Measurements from ENCODE around the gene PPP2R5E. TPM values are rescaled to one million over a fixed set of nuclear protein-coding genes. Genes with fewer than 3 reads are reported as not detected.
"Not testable (repeated sequence)": the region's sequence is repeated elsewhere in the genome, so short reads cannot be mapped to it uniquely, and the experiment has no call there.

Gene PPP2R5E
- total RNA-seq = 24.1 TPM

DNA sequence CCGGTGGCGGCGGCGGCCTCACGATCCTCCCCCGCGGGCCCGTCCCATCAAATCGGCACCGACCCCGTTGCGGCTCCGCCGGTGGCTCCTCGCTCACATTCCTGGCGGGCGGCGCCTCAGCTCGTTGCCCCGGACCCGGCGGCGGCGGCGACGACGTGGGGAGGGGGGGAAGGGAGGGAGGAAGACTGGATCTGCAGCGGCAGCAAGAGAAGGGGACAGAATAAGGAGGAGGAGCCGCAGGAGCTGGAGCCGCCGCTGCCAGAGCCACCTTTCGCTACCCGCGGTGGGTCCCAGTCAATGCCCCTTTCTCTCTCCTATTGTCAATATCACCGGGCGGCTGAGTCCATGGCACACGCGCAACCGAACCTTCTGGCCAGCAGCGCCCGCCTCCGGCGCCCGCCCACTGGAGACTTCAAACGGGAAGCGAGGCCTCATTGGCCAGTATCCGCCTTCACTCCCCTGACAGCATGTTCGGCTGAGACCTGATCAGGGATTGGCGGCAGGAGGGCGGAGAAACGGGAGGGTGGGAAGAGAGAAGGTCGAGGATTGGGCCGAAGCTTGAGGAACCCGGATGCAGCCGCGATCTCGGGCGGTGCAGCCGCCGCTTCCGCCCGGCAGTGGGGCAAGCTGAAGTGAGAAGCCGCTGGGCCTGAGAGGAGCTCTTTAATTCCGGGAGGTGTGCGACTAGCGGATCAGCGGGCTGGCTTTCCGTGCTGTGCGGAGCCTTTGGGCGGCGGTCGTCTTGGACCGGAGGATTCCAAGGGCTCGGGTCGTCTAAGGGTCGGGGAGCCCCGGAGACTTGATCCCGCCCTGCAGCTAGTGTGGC is at the start of gene PPP2R5E:
TSS of gene PPP2R5E (minus strand) at position 378 of the 826 bp plus-strand sequence. CDS start 3,692 bp downstream, outside the sequence.
- Histone ChIP-seq H3K4me1 (ENCODE audit: insufficient read depth, low read length) (peaks cover 16% of the 10 kb centered on the region), H3K9me3 (ENCODE audit: low read depth, low read length) (no peaks in the 10 kb centered on the region)

GRCh38 chr14:63583046-63583445 is 39.9 kb upstream of the PPP2R5E start:
- H3K4me3 ChIP-seq (ENCODE audit: low read length); H3K27me3 ChIP-seq (ENCODE audit: insufficient read depth, low read length); H3K9me3 ChIP-seq (ENCODE audit: low read depth, low read length); H3K4me1 ChIP-seq (ENCODE audit: insufficient read depth, low read length): not testable (repeated sequence)

More for the DNA sequence above, at the start of gene PPP2R5E:
- peak within 1 kb of the TSS; percentile 72 for H3K4me3 ChIP-seq (ENCODE audit: low read length)
- H3K27me3 ChIP-seq (ENCODE audit: insufficient read depth, low read length) = no peaks in the 10 kb centered on the region

DNA sequence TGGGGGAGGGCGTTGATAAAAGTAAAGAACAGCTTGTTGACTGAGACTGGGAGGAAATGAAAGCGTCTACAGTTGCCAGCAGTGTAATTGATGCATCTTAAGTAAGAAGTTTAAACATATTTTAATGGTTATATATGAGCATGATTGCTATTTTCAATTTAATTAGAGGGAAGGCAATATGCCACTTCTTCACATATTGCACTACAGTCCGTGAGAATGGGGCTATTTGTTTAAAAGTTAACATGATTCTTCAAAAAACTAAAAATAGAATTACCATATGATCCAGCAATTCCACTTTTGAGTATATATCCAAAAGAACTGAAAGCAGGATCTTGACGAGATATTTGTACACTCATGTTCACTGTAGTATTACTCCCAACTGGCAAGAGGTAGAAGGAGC is 38.3 kb upstream of the PPP2R5E start:
- H3K27me3 ChIP-seq (ENCODE audit: insufficient read depth, low read length) = no peaks in the 10 kb centered on the region
- H3K4me1 ChIP-seq (ENCODE audit: insufficient read depth, low read length) = no peaks in the 10 kb centered on the region
- H3K9me3 ChIP-seq (ENCODE audit: low read depth, low read length) = no peaks in the 10 kb centered on the region
- no peak overlapping the region for H3K4me3 ChIP-seq (ENCODE audit: low read length)

DNA sequence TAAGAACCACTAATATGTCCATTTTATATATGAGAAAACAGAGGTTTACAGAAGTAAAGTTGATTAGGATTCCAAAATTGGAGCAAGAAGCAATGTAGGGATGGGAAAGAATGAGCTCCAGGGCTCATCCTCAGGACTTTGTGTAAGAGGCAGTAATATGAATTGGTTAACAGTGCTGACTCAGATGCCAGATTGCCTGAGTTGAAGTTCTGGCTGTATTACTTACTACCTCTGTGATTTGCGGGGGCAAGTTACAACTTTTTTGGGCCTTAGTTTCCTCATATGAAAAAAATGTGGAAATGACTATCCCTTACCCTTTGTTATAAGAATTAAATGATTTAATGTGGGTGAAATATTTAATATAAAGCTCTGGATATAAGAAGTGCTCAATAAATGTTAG is 35.1 kb upstream of the PPP2R5E start:
- Histone ChIP-seq H3K9me3 (ENCODE audit: low read depth, low read length) (no peaks in the 10 kb centered on the region), H3K27me3 (ENCODE audit: insufficient read depth, low read length) (no peaks in the 10 kb centered on the region), H3K4me1 (ENCODE audit: insufficient read depth, low read length) (no peaks in the 10 kb centered on the region), H3K4me3 (ENCODE audit: low read length) (no peak overlapping the region)

- H3K9me3 ChIP-seq (ENCODE audit: low read depth, low read length) = no peaks in the 10 kb centered on the region
- no peak overlapping the region for H3K4me3 ChIP-seq (ENCODE audit: low read length)
- H3K4me1 ChIP-seq (ENCODE audit: insufficient read depth, low read length) = no peaks in the 10 kb centered on the region
- H3K27me3 ChIP-seq (ENCODE audit: insufficient read depth, low read length) = no peaks in the 10 kb centered on the region
These were observed 30.4 kb upstream of the PPP2R5E start for GRCh38 chr14:63573581-63573980.

GRCh38 chr14:63565448-63565847 is 22.3 kb upstream of the PPP2R5E start:
- H3K4me3 ChIP-seq (ENCODE audit: low read length) = no peak overlapping the region
- H3K9me3 ChIP-seq (ENCODE audit: low read depth, low read length) = no peaks in the 10 kb centered on the region
- H3K27me3 ChIP-seq (ENCODE audit: insufficient read depth, low read length) = peaks cover 3% of the 10 kb centered on the region
- no peaks in the 10 kb centered on the region for H3K4me1 ChIP-seq (ENCODE audit: insufficient read depth, low read length)

- Histone ChIP-seq H3K4me3 (ENCODE audit: low read length) (no peak overlapping the region), H3K4me1 (ENCODE audit: insufficient read depth, low read length) (no peaks in the 10 kb centered on the region), H3K9me3 (ENCODE audit: low read depth, low read length) (no peaks in the 10 kb centered on the region), H3K27me3 (ENCODE audit: insufficient read depth, low read length) (peaks cover 3% of the 10 kb centered on the region)
These were observed 21.1 kb upstream of the PPP2R5E start for GRCh38 chr14:63564318-63564717.

DNA sequence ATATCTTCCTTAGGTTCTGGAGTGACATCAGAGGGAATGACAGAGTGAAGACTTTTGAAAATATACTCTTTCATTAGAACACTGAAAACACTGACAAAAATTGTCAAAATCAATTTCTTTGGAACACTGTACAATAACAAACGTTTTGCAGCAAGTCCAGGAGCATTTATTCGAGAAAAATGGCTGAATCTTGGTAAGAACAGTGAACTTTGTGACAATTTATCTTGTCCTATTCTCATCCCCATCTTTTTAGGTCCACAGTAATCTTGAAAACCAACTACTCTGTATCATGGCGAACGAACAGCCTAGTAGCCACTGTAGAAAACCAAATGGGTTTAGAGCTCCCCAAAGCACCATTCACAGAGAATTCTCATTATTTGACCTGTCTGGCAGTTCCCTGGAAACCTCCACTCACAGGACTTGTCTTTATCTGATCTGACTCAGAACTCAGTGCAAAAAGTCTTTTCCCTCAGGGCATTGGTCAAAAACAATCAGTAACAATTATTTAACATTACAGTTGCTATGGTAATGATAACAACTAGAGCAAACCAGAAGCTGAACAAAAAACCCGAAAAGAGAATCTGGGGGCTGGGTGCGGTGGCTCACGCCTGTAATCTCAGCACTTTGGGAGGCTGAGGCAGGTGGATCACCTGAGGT is 20.3 kb upstream of the PPP2R5E start:
- H3K9me3 ChIP-seq (ENCODE audit: low read depth, low read length) = no peaks in the 10 kb centered on the region
- peaks cover 3% of the 10 kb centered on the region for H3K27me3 ChIP-seq (ENCODE audit: insufficient read depth, low read length)
- H3K4me3 ChIP-seq (ENCODE audit: low read length) = no peak overlapping the region
- H3K4me1 ChIP-seq (ENCODE audit: insufficient read depth, low read length) = no peaks in the 10 kb centered on the region

DNA sequence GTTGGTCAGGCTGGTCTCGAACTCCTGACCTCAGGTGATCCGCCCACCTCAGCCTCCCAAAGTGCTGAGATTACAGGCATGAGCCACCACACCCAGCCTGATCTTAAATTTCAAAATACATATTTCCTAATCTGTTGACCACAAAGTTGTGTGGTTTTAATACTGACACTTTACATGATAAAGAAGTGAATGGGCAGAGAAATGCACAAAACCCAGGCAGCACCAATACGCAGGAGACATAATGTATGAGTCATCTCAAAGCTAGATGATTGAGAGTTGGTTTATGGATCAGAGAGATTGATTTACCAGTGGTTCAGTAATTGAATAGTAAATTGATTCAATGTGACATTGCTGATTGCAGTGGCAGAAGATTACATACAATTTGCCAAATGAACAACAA is 19.2 kb upstream of the PPP2R5E start:
- Histone ChIP-seq H3K9me3 (ENCODE audit: low read depth, low read length) (no peaks in the 10 kb centered on the region), H3K27me3 (ENCODE audit: insufficient read depth, low read length) (peaks cover 3% of the 10 kb centered on the region), H3K4me3 (ENCODE audit: low read length) (no peak overlapping the region), H3K4me1 (ENCODE audit: insufficient read depth, low read length) (no peaks in the 10 kb centered on the region)

DNA sequence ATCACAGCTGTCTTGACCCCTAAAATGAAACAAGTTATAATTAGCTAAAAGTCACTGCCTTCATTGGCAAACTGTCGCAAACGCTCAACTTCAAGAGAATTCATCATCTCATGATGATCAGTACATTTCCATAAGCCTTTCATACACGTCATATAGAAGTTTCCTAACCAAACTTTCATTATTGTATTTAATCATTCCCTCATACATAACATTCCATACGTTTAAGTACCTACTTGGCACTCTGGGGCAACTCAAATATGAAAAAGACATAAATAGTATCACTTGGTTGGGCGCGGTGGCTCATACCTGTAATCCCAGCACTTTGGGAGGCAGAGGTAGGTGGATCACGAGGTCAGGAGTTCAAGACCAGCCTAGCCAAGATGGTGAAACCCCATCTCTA is 12.4 kb upstream of the PPP2R5E start:
- Histone ChIP-seq H3K9me3 (ENCODE audit: low read depth, low read length) (no peaks in the 10 kb centered on the region), H3K4me3 (ENCODE audit: low read length) (no peak overlapping the region), H3K4me1 (ENCODE audit: insufficient read depth, low read length) (no peaks in the 10 kb centered on the region), H3K27me3 (ENCODE audit: insufficient read depth, low read length) (no peaks in the 10 kb centered on the region)

DNA sequence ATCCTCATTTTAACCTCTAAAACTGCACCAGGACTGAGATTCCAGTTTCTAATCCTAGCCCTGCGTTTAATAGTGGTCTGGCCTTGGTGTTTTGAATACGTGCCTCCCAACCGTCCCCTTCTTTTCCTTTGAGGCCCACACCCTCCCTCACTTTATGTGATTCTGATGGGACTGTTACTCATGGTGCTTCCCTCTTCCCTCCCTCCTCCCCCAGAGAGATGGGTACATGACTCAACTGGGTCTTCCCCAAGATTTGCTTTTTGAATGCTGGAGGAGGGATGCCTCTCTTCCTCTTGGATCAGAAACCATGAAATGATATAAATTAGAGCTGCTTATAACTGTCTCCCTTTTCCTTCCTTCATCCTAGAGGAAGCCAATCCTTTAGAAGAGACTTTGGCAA is 8.2 kb upstream of the PPP2R5E start:
- H3K4me1 ChIP-seq (ENCODE audit: insufficient read depth, low read length) = no peaks in the 10 kb centered on the region
- no peak overlapping the region for H3K4me3 ChIP-seq (ENCODE audit: low read length)
- no peaks in the 10 kb centered on the region for H3K9me3 ChIP-seq (ENCODE audit: low read depth, low read length)
- no peaks in the 10 kb centered on the region for H3K27me3 ChIP-seq (ENCODE audit: insufficient read depth, low read length)

GRCh38 chr14:63547798-63548335 is 4.7 kb upstream of the PPP2R5E start:
- Histone ChIP-seq H3K9me3 (ENCODE audit: low read depth, low read length) (no peaks in the 10 kb centered on the region), H3K4me3 (ENCODE audit: low read length) (no peak overlapping the region), H3K27me3 (ENCODE audit: insufficient read depth, low read length) (no peaks in the 10 kb centered on the region), H3K4me1 (ENCODE audit: insufficient read depth, low read length) (peaks cover 4% of the 10 kb centered on the region)

DNA sequence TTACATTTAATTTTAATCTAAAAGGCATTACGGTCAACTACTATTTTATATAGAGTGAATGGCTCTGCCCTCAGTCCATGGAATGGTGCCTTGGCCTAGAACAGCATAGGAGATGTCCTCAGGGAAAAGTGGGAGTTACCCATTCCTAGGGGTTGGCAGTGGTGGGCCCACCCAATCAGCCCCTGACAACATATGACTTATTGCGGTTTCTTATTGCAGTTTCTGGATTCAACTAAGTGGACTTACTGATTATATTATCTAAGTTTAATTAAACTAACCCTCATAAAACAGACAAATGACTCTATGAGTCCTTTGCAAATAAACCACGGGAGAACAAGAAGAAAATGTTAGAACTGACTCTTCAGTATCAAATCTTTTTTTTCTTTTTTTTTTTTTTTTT is 2.3 kb upstream of the PPP2R5E start:
- Histone ChIP-seq H3K4me3 (ENCODE audit: low read length) (no peak overlapping the region), H3K4me1 (ENCODE audit: insufficient read depth, low read length) (peaks cover 16% of the 10 kb centered on the region), H3K9me3 (ENCODE audit: low read depth, low read length) (no peaks in the 10 kb centered on the region), H3K27me3 (ENCODE audit: insufficient read depth, low read length) (no peaks in the 10 kb centered on the region)

DNA sequence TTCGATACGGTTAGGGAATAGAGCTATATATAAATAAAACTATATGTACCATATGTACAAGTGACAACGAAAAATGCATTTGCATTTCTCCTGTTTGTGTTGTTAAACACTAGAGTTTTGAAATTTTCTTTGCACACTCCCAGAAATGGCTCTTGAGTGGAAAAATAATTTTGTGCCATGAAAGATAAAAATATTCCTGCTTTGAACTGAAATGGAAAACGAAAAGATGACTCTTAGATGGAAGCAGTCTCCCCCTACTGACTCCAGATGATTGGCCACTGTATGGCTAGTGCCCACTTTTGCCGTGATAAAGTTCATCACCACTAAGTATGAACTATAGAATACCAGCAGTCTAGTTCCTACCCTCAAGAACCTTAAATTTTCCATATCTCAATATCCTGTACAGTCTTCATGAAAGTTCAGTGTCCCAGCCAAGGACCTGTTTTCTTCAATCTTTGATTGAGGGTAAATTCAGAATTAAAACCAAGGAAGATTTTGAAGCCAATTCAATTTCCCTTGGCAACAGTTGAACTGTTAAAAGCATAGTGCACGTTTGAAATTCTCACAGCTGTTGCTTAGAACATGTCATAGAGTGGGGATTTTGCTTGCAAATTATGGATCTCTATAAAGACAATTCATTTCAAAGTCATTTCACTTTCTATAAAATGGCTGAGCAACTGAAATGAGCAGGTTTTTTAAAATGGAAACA is 1.6 kb upstream of the PPP2R5E start:
- peaks cover 16% of the 10 kb centered on the region for H3K4me1 ChIP-seq (ENCODE audit: insufficient read depth, low read length)
- H3K9me3 ChIP-seq (ENCODE audit: low read depth, low read length) = no peaks in the 10 kb centered on the region
- no peak overlapping the region for H3K4me3 ChIP-seq (ENCODE audit: low read length)
- H3K27me3 ChIP-seq (ENCODE audit: insufficient read depth, low read length) = no peaks in the 10 kb centered on the region

GRCh38 chr14:63543826-63544406 is 739 bp upstream of the PPP2R5E start:
- Histone ChIP-seq H3K4me3 (ENCODE audit: low read length) (peak overlapping the region; percentile 72), H3K4me1 (ENCODE audit: insufficient read depth, low read length) (peaks cover 16% of the 10 kb centered on the region), H3K27me3 (ENCODE audit: insufficient read depth, low read length) (no peaks in the 10 kb centered on the region), H3K9me3 (ENCODE audit: low read depth, low read length) (no peaks in the 10 kb centered on the region)

All from mononuclear cell (primary cell).